HL-60/S4 treated with retinoic acid at 250 ng/mL for 4 days and 3 days (cell line): ENCODE results near the gene PRKX.
"Not testable (repeated sequence)": the region's sequence is repeated elsewhere in the genome, so short reads cannot be mapped to it uniquely, and the experiment has no call there.

ENCODE experiments used
- in situ Hi-C: fragments of 300-500 bp; cut with MboI; formaldehyde crosslinking; loops from 2 replicates; pipeline ENCODE4 v1.7.0; 2022; ENCODE audit warnings: low sequenced_read_pairs

PRKX gene

GRCh38 chrX:3713225-3713936, at the start of gene PRKX:
TSS of gene PRKX (minus strand) at chrX:3713649. CDS start at chrX:3713253, 396 bp downstream.
- in situ Hi-C loops, result no loop called here

GRCh38 chrX:3763111-3763510, 49.7 kb upstream of the PRKX start:
- in situ Hi-C loops, result no loop called here

- in situ Hi-C loops, result no loop called here
Measured at GRCh38 chrX:3757510-3758025, 44.1 kb upstream of the PRKX start.

GRCh38 chrX:3748052-3748559, 34.7 kb upstream of the PRKX start:
- in situ Hi-C loops, result no loop called here

DNA sequence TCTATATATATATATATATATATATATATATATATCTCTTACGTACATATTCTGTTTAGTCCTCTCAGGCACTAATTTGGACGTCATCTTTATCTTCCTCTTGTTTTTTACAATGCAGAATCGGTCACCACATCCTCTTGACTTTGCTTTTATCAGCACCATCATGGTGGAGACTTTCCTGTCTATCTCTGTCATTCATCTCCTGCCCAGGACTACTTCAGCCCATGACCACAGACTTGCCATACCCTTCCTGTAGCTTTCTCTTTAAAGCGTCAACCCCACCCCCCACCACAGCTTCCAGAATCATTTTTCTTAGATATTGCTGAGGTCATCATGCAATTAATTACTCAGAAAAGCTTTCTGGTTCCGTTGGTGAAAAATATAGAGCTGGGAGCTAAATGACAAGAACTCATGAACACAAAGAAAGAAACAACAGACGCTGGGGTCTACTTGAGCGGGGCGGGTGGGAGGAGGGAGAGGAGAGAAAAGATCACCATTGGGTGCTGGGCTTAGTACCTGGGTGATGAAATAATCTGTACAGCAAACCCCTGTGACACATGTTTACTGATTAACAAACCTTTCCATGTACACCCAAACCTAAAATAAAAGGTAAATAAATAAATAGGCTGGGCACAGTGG, 30.5 kb upstream of the PRKX start:
- in situ Hi-C loops, result no loop called here

DNA sequence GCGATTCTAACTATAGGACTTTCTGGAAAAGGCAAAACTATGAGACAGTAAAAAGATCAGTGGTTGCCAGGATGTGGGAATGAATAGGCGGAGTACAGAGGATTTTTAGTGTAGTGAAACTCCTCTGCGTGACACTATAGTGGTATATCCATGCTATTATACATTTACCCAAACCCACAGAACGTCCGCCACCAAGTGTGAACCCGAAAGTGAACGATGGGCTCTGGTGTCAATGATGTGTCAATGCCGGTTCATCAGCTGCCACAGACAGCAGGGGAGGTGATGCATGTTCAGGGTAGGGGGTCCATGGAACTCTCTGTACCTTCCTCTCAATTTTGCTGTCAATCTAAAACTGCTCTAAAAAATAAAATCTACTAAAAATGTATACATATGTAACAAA, 27.5 kb upstream of the PRKX start:
- in situ Hi-C loops, result not testable (repeated sequence)

DNA sequence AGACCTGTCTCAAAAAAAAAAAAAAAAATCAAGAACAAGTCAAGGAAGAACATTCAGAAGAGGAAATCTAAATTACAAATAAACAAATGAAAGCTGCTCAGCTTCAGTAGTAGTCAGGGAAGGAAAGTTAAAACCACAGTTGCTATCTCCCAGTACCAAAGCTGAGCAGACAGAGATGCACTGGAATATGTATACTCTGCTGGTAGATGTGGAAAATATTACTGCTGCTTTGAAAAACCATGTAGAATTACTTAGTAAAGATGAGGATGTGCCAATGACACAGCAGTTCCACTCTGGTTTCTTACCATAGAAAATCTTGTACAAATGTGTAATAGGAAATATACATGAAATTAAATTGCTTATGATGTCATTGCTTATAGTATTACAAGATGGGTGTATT, 25.1 kb upstream of the PRKX start:
- in situ Hi-C loops, result no loop called here

GRCh38 chrX:3736536-3736935, 23.1 kb upstream of the PRKX start:
- in situ Hi-C loops, result not testable (repeated sequence)

DNA sequence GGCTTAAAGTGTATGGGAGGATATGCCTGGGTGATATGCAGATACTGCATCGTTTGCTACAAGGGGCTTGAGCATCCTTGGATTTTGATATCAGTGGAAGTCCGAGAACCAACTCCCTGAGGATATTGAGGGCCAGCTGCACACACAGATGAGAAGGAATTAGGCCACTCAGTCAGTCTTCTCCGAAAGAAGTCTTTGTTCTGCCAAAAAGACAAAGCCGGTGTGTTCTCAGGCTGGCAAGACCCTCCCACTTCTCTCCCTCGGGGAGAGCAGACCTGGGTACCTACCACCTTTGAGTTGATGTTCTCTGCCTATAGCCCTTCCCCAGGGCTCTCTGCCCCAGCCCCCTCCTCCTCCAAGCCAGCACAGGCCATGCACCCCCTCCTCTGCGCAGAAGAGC, 22.4 kb upstream of the PRKX start:
- in situ Hi-C loops, result not testable (repeated sequence)

DNA sequence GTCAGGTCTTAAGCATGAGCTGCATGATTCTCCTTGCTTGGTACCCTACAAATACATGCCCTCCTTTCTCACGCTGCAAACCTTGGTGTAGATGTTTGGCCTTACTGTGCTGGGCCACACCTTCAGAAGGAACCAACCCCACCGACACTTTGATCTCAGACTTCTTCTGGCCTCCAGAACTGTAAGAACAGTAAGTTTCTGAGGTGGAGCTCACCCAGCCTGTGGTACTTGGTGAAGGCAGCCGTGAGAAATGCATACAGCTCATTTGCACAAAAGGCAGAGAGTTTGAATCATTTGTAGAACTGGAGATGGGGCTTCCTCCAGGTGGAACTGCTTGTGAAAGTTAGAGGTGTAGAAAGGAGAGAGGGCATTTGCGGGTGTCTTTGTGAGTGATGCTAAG, 21.0 kb upstream of the PRKX start:
- in situ Hi-C loops, result not testable (repeated sequence)

DNA sequence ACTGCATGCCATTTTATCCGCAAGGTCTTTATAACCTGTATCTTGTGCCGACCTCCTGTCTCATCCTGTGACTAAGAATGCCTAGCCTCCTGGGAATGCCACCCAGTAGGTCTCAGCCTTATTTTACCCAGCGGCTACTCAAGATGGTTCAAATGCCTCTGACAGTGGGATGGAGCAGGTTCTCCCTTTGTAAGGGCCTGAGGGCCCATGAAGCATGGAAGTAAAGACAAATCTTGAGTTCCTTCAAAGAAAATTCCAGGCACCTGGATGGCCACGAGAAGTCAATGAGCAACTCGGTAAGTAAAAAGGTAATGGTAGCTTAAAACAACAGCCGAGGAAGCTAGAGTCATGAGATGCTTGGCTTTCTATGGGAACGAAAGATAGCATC, 19.6 kb upstream of the PRKX start:
- in situ Hi-C loops, result no loop called here

DNA sequence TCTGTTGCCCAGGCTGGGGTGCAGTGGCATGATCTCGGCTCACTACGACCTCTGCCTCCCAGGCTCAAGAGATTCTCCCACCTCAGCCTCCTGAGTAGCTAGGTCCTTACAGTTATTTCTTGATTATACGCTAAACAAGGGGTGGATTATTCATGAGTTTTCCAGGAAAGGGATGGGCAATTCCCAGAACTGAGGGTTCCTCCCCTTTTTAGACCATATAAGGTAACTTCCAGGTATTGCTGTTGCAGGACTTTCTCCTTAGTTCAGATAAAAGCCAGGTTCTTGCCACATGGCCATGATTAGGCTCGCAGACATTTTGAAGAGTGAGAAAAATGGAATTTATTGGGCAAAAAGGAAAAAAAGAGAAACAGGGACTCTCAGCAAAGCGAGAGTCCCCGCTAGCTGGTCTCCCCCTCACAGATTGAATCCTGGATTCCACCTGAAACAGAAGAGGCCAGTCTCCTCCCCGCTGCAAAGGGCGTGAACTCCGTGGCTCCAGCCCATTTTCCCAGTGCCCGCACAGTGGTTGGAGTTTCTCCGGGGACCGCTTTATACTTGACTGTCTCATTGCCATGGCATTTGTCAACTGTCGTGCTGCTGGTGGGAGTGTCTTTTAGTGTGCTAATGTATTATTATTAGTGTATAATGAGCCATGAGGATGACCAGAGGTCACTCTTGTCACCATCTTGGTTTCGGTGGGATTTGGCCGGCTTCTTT, 19.0 kb upstream of the PRKX start:
- in situ Hi-C loops, result not testable (repeated sequence)

GRCh38 chrX:3728454-3728853, 15.0 kb upstream of the PRKX start:
- in situ Hi-C loops, result no loop called here

GRCh38 chrX:3723460-3723859, 10.0 kb upstream of the PRKX start:
- in situ Hi-C loops, result not testable (repeated sequence)

DNA sequence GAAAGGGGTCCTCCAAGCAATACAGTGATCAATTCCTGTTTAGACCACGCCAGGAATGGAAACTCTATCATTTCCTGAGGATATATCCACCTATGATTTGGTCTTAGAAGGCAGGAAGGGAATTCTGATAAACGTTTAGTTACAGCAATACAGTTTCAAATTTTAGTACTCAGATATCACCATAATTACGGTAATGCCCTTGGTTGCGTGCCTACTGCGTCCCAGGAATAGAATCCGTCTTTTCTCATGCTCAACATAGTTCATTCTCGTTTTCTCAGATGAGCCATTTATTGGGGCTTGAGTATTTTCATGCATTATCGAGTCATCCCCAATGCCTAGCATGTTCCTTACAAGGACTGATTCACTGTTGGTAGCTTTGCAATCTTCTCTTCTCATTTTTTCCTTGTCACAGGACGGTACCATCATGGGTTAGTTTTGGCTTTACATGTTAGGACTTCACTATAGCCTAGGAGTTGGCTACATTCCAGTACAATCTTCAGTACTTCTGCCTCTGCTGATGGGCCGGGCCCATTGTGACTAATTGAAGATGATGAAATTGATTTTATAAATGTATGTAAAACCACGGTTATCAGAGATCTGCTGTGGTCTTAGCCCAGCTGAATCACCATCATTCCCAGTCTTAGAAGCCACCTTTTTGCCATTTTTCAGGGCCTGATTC, 4.4 kb upstream of the PRKX start:
- in situ Hi-C loops, result no loop called here

GRCh38 chrX:3715921-3716320, 2.5 kb upstream of the PRKX start:
- in situ Hi-C loops, result no loop called here

DNA sequence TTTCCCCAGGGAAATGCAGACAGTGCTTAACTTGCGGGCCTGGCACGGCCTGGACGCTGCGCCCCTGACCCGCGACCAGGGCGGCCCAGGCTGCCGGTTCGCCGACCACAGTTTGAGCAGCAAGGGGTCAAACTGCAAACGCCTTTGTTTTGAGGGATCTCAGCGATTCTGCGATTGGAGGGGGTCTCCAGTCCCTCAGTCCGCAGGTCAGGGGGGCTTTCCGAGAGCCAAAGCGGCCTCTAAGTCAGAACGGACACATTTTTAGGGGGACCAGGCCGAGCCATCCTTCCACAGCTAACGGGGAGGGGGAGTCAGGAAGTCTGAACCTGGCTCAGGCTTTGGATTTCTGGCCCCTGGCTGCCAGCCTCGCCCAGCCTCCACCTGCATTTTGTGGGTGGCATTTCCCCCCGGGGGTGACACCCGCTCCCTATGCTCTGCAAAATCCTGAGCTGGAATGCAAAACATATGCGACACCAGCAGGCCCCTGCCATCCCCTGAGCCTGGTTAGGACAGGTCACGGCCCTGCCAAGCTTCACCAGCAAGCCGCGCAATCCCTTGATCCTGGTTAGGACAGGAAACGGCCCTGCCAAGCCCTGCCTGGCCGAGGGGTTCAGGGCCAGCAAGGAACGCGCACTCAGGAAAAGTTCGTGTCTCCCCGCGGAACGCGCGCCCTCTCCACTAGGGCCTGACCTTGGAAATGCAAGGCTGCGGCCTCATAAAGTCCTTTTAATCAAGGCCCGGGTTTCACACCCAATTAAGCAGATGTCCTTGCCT, 1.4 kb upstream of the PRKX start:
- in situ Hi-C loops, result not testable (repeated sequence)

DNA sequence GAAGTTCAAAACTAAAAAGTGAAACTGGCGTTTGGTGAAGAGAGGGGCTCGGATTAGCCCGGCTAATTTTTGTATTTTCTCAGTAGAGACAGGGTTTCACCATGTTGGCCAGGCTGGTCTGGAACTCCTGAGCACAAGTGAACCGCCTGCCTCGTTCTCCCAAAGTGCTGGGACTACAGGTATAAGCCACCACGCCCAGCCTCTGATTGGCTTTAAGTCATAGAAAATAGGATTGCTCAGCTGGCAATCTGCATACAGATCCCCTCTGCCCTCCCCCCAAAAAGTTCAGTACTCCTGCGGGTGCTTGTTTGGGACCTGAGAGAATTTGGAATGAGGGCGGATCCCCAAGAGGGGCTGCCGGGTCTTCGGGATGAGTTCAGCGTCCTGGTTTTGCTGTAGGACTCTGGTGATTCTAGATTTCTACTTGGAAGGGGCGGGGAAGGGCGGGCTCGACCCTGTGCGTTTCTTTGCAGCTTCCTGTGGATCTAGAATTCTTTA, 537 bp upstream of the PRKX start:
- in situ Hi-C loops, result no loop called here

DNA sequence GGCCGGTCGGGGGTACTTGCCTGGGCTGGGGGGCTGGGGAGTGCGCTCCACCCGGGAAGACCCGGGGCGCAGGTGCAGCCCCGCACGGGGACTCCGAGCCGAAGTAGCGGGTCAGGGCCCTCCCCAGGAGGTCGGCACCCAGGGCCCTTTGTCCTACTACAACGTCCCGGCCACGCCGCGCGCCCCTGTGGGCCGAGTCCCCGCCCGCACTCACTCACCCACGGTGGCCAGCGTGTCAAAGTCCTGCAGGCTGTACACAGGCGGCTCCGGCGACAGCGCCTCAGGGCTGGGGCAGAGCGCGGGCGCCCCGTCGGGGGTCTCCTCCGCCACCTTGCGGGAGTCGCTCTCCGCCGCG, 602 bp downstream of the PRKX start:
- in situ Hi-C loops, result no loop called here
